H1 (cell line): Measurements from ENCODE around the gene TSPAN33.

Experiments
- CHD2 ChIP-seq: IDR thresholded peaks from 2 replicates; pipeline ENCODE4 v1.6.1; 2012; ENCODE audit warnings: low read length, improper control_type of control experiment
- CTCF ChIP-seq, 3 experiments: IDR thresholded peaks; 1 replicate in 2 of 3; 2 replicates in 1 of 3; pipeline versions ENCODE4 v1.5.1 to v1.6.1; 2011; ENCODE audit warnings: low read length in 3 of 3, mild to moderate bottlenecking in 3 of 3, inconsistent platforms in 2 of 3, low read depth in 1 of 3, moderate library complexity in 1 of 3; ENCODE audit not compliant: insufficient read depth in 1 of 3; ENCODE audit errors: control extremely low read depth in 1 of 3
- JUND ChIP-seq: IDR thresholded peaks from 2 replicates; pipeline ENCODE4 v1.6.1; 2011; ENCODE audit warnings: mild to moderate bottlenecking, improper control_type of control experiment, low read length
- POU5F1 ChIP-seq: IDR thresholded peaks from 2 replicates; pipeline ENCODE4 v1.6.1; 2011; ENCODE audit warnings: low read depth, mild to moderate bottlenecking, low read length, moderate library complexity
- RAD21 ChIP-seq, 2 experiments: IDR thresholded peaks in 1 of 2; conservative IDR thresholded peaks in 1 of 2; 2 replicates each; pipeline ENCODE4 v1.6.1; 2011; ENCODE audit warnings: low read depth in 2 of 2, low read length in 2 of 2, improper control_type of control experiment in 1 of 2, inconsistent platforms in 1 of 2, mild to moderate bottlenecking in 1 of 2, moderate library complexity in 1 of 2

GRCh38 chr7:129159539-129159938, 15.0 kb downstream of the TSPAN33 start:
- TF ChIP-seq CTCF (IDR thresholded peaks at IDR 0.05; ENCODE audit: control extremely low read depth in 1 of 3, insufficient read depth in 1 of 3, low read depth in 1 of 3, low read length in 3 of 3): no peak
- no peak for TF ChIP-seq JUND
- TF ChIP-seq CHD2: no peak
- no peak for TF ChIP-seq POU5F1
- TF ChIP-seq RAD21 (IDR thresholded peaks at IDR 0.05 in 1 of 2, conservative IDR thresholded peaks at IDR 0.05 in 1 of 2; ENCODE audit: low read depth in 2 of 2, low read length in 2 of 2): no peak
